LNCaP clone FGC (cell line): ENCODE measurements around the gene REN.
A peak's percentile ranks its signal among the peaks of the same experiment; 100 is the strongest.

Experiments
- DNase-seq: peaks from one replicate; pipeline ENCODE4 v3.0.0-alpha.2; 2011; ENCODE audit warnings: low read depth
- H3K4me3 ChIP-seq: 2 replicates; pipeline ENCODE4 v1.5.1; 2011; ENCODE audit warnings: mild to moderate bottlenecking, low read depth, low read length, control low read depth
- CTCF ChIP-seq: IDR thresholded peaks from 2 replicates; pipeline ENCODE4 v1.5.1; 2012; ENCODE audit warnings: mild to moderate bottlenecking; ENCODE audit not compliant: control insufficient read depth, insufficient read depth; ENCODE audit errors: extremely low read depth

The REN gene

GRCh38 chr1:204149635-204150565, 16.2 kb downstream of the REN start:
- no peak overlapping the region for H3K4me3 ChIP-seq
- no peak for DNase-seq

GRCh38 chr1:204149107-204149506, 17.0 kb downstream of the REN start:
- peak; percentile 75 for DNase-seq

More at GRCh38 chr1:204149635-204150565, 16.2 kb downstream of the REN start:
- TF ChIP-seq CTCF, result no peak

GRCh38 chr1:204147406-204148383, 18.4 kb downstream of the REN start:
- no peak overlapping the region for H3K4me3 ChIP-seq
- no peak for DNase-seq
- TF ChIP-seq CTCF, result no peak

More at GRCh38 chr1:204149107-204149506, 17.0 kb downstream of the REN start:
- TF ChIP-seq CTCF, result no peak
- H3K4me3 ChIP-seq, result no peak overlapping the region

- no peak overlapping the region for H3K4me3 ChIP-seq
- DNase-seq, result no peak
Observed at GRCh38 chr1:204146965-204147364, 19.2 kb downstream of the REN start.

GRCh38 chr1:204146309-204146708, 19.8 kb downstream of the REN start:
- no peak for DNase-seq
- H3K4me3 ChIP-seq, result no peak overlapping the region
- TF ChIP-seq CTCF, result no peak

More at GRCh38 chr1:204146965-204147364, 19.2 kb downstream of the REN start:
- no peak for TF ChIP-seq CTCF

- no peak overlapping the region for H3K4me3 ChIP-seq
- DNase-seq, result no peak
- no peak for TF ChIP-seq CTCF
Observed at GRCh38 chr1:204145033-204145504, 21.1 kb downstream of the REN start.
